Nucleus accumbens (tissue), 56 donors: ENCODE measurements around the gene GPR4.

Experiments used
- DNase-seq, 56 donors: peaks; one replicate each; lab custom pipeline; 2025; lab: John Stamatoyannopoulos, UW

Gene GPR4

GRCh38 chr19:45591004-45591637 lies 10.9 kb downstream of the GPR4 start:
- peak in 10 of 56 donors; percentile 2 to 38 (median 10) for DNase-seq

GRCh38 chr19:45590300-45591003 lies 11.6 kb downstream of the GPR4 start:
- no peak for DNase-seq

- no peak for DNase-seq
Measured at GRCh38 chr19:45589768-45590167, 12.2 kb downstream of the GPR4 start.

GRCh38 chr19:45587873-45588272 lies 14.1 kb downstream of the GPR4 start:
- DNase-seq = no peak

GRCh38 chr19:45585158-45585577 lies 16.8 kb downstream of the GPR4 start:
- DNase-seq = no peak

- DNase-seq = peak; percentile 97 to 100 (median 99)
Measured at GRCh38 chr19:45584332-45585157, 17.5 kb downstream of the GPR4 start, which contains the start of gene OPA3. TSS of gene OPA3 (minus strand) at chr19:45584802. CDS start at chr19:45584764, 38 bp downstream.

- DNase-seq = no peak
Measured at GRCh38 chr19:45581576-45581975, 20.4 kb downstream of the GPR4 start.

- DNase-seq = no peak
Measured at GRCh38 chr19:45578861-45579260, 23.2 kb downstream of the GPR4 start.

- DNase-seq = peak in 12 of 56 donors; percentile 1 to 43 (median 11)
Measured at GRCh38 chr19:45577111-45577905, 24.7 kb downstream of the GPR4 start.

GRCh38 chr19:45576682-45577081 lies 25.3 kb downstream of the GPR4 start:
- no peak for DNase-seq

GRCh38 chr19:45575216-45575615 lies 26.8 kb downstream of the GPR4 start:
- no peak for DNase-seq

- no peak for DNase-seq
Measured at GRCh38 chr19:45574526-45574925, 27.5 kb downstream of the GPR4 start.

- no peak for DNase-seq
Measured at GRCh38 chr19:45571457-45572220, 30.4 kb downstream of the GPR4 start.

- peak in 29 of 56 donors; percentile 3 to 55 (median 16) for DNase-seq
Measured at GRCh38 chr19:45569619-45570421, 32.2 kb downstream of the GPR4 start.

- peak in 1 of 56 donors; percentile 6 for DNase-seq
Measured at GRCh38 chr19:45568732-45569131, 33.3 kb downstream of the GPR4 start.

GRCh38 chr19:45567609-45568008 lies 34.4 kb downstream of the GPR4 start:
- no peak for DNase-seq

- DNase-seq = no peak
Measured at GRCh38 chr19:45564131-45564780, 37.8 kb downstream of the GPR4 start.

GRCh38 chr19:45560686-45561085 lies 41.3 kb downstream of the GPR4 start:
- no peak for DNase-seq
